CD4-positive, alpha-beta T cell (primary cell): ENCODE measurements around the gene MSANTD2. TPM values are rescaled to one million over a fixed set of nuclear protein-coding genes. Genes with fewer than 3 reads are reported as not detected.

Experiments
- ATAC-seq: fragments of 200-7000 bp; cut with Tn5 transposase; one replicate; pipeline ENCODE4 v1.10.0; 2022; ENCODE audit warnings: mild to moderate bottlenecking; ENCODE audit not compliant: poor library complexity
- CTCF ChIA-PET: fragments of 350-600 bp; sonication (Branson Sonifier 250); formaldehyde crosslinking; loops from one replicate; lab custom pipeline; 2021; ENCODE audit warnings: antibody characterized with exemption, inconsistent platforms; lab: Charles Lee
- POLR2A ChIA-PET: fragments of 350-600 bp; sonication (Branson Sonifier 250); formaldehyde crosslinking; loops from one replicate; lab custom pipeline; 2021; ENCODE audit warnings: antibody characterized with exemption, inconsistent platforms; lab: Charles Lee
- DNase-seq, 14 experiments: peaks; one replicate each; pipeline ENCODE4 v3.0.0-alpha.2; 2013 to 2020; ENCODE audit warnings: mixed read lengths in 2 of 14
- H3K27ac ChIP-seq, 2 donors: one replicate each; pipeline versions ENCODE4 v1.5.1 to v1.7.0; 2013; ENCODE audit warnings: low read length in 2 of 2, low read depth in 1 of 2, mild to moderate bottlenecking in 1 of 2
- H3K27me3 ChIP-seq, 2 experiments: 1 replicate in 1 of 2; 2 replicates in 1 of 2; pipeline versions ENCODE4 v1.6.1 to v1.7.0; 2013; ENCODE audit warnings: low read length in 2 of 2, control low read depth in 1 of 2, mild to moderate bottlenecking in 1 of 2, moderate library complexity in 1 of 2; ENCODE audit not compliant: insufficient read depth in 2 of 2, control insufficient read depth in 1 of 2
- H3K36me3 ChIP-seq: one replicate; pipeline ENCODE4 v1.6.1; 2013; ENCODE audit warnings: low read length, control low read depth; ENCODE audit not compliant: insufficient read depth
- H3K4me1 ChIP-seq: one replicate; pipeline ENCODE4 v1.6.1; 2013; ENCODE audit warnings: low read length, control low read depth; ENCODE audit not compliant: insufficient read depth
- H3K4me3 ChIP-seq: one replicate; pipeline ENCODE4 v1.5.1; 2013; ENCODE audit warnings: mild to moderate bottlenecking, low read length, moderate library complexity
- H3K9me3 ChIP-seq, 2 experiments: 1 replicate in 1 of 2; 2 replicates in 1 of 2; pipeline versions ENCODE4 v1.6.1 to v1.7.0; 2013; ENCODE audit warnings: low read length in 2 of 2, mild to moderate bottlenecking in 2 of 2, control low read depth in 1 of 2, moderate library complexity in 1 of 2; ENCODE audit not compliant: control insufficient read depth in 1 of 2, insufficient read depth in 1 of 2
- H3K27ac Mint-ChIP-seq: one replicate; pipeline ENCODE4 v1.8.0; 2020; ENCODE audit warnings: mixed read lengths
- H3K27me3 Mint-ChIP-seq: one replicate; pipeline ENCODE4 v1.8.0; 2021; ENCODE audit warnings: mixed read lengths
- H3K36me3 Mint-ChIP-seq: one replicate; pipeline ENCODE4 v1.8.0; 2021; ENCODE audit warnings: low read depth, mixed read lengths
- H3K4me1 Mint-ChIP-seq: one replicate; pipeline ENCODE4 v1.8.0; 2021; ENCODE audit warnings: low read depth, mixed read lengths
- H3K4me3 Mint-ChIP-seq: one replicate; pipeline ENCODE4 v1.8.0; 2020; ENCODE audit warnings: mild to moderate bottlenecking, mixed read lengths
- H3K9me3 Mint-ChIP-seq: one replicate; pipeline ENCODE4 v1.8.0; 2020; ENCODE audit warnings: mixed read lengths
- intact Hi-C, 2 experiments: fragments of 100-400 bp; cut with DNase I in 1 of 2; cut with micrococcal nuclease in 1 of 2; formaldehyde crosslinking; loops; one replicate each; pipeline versions ENCODE4 v1.15.1 to v1.9.0; 2023 to 2025; cut with DNase I, micrococcal nuclease
- total RNA-seq, 174 experiments: library from RNA in 2 of 174; stranded (reverse) in 2 of 174; gene quantifications; one replicate each; pipeline ENCODE4 v1.2.3 and lab custom pipeline; 2021 to 2026
- TF ChIP-seq, protein P1 (sequence below): fragments of 200-600 bp; IDR thresholded peaks from one replicate; pipeline ENCODE4 v1.8.0; 2022; ENCODE audit warnings: antibody characterized with exemption, mild to moderate bottlenecking

MSANTD2 gene
- total RNA-seq, 2 experiments from 2014 or later = 4.2 to 5.1 TPM

DNA sequence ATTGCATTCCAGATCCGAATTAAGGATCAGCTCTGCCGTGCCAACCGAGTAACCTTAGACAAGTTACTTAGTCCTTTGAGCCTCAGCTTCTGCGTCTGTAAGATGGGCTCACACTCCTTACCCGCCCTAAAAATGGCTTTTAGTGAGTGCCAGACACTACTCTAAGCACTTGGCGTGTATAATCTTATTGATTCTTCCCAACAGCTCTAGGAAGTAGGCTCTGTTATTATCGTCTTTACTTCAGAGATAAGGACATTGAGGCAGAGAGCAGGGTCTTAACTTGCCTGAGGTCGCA is 43.4 kb upstream of the MSANTD2 start:
- ATAC-seq (no peak), DNase-seq (no peak)
- H3K4me3 ChIP-seq = no peak overlapping the region
- Mint-ChIP-seq H3K9me3 (no peaks in the 10 kb centered on the region), H3K4me3 (no peak overlapping the region), H3K27ac (no peak overlapping the region), H3K36me3 (no peaks in the 10 kb centered on the region), H3K27me3 (peaks cover 94% of the 10 kb centered on the region), H3K4me1 (peaks cover 6% of the 10 kb centered on the region)
- no peak overlapping the region for H3K27ac ChIP-seq
- TF ChIP-seq, protein P1, sequence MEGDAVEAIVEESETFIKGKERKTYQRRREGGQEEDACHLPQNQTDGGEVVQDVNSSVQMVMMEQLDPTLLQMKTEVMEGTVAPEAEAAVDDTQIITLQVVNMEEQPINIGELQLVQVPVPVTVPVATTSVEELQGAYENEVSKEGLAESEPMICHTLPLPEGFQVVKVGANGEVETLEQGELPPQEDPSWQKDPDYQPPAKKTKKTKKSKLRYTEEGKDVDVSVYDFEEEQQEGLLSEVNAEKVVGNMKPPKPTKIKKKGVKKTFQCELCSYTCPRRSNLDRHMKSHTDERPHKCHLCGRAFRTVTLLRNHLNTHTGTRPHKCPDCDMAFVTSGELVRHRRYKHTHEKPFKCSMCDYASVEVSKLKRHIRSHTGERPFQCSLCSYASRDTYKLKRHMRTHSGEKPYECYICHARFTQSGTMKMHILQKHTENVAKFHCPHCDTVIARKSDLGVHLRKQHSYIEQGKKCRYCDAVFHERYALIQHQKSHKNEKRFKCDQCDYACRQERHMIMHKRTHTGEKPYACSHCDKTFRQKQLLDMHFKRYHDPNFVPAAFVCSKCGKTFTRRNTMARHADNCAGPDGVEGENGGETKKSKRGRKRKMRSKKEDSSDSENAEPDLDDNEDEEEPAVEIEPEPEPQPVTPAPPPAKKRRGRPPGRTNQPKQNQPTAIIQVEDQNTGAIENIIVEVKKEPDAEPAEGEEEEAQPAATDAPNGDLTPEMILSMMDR = no peak
- peaks cover 86 to 98% of the 10 kb centered on the region in 2 experiments for H3K27me3 ChIP-seq
- ChIA-PET POLR2A (interaction anchor here (0.6 kb wide), 1 partner anchor 172 kb away, joined by 3 read pairs; no protein-coding TSS in a partner anchor), CTCF (interaction anchor here (0.7 to 1.2 kb wide), 2 partner anchors 33 to 74 kb away, joined by 3 read pairs; no protein-coding TSS in a partner anchor)
- no peaks in the 10 kb centered on the region for H3K36me3 ChIP-seq
- H3K9me3 ChIP-seq = peaks cover 0 to 4% of the 10 kb centered on the region in 2 experiments
- H3K4me1 ChIP-seq = peaks cover 21% of the 10 kb centered on the region
- intact Hi-C loops = loop anchor here in 1 of 2 experiments (2.0 kb wide), 1 partner anchor 23 kb away; no protein-coding TSS in a partner anchor

DNA sequence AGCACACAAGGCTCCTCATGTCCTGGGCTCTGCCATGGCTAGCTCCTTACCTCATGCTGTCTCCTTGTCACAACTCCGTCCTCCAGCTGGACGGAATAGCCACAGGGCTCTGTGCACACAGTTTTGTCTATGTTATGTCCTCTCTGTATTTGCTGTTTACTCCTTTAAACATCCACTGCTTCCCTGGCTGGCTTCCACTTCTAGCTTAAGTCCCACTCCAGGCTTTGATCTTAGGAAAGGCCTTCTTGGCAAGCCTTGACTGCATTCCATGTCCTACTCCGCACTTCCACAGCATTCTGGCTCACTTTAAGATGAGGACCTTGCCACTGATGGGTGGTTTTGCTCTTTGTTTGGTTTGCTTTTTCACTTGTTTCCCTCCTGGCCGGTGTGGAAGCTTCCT is 42.1 kb upstream of the MSANTD2 start:
- no peak overlapping the region for H3K27ac Mint-ChIP-seq
- H3K36me3 Mint-ChIP-seq = no peaks in the 10 kb centered on the region
- H3K4me1 Mint-ChIP-seq = peaks cover 9% of the 10 kb centered on the region
- Histone ChIP-seq H3K4me1 (peaks cover 21% of the 10 kb centered on the region), H3K27ac (no peak overlapping the region), H3K36me3 (no peaks in the 10 kb centered on the region), H3K27me3 (peaks cover 88 to 98% of the 10 kb centered on the region in 2 experiments), H3K9me3 (peaks cover 0 to 4% of the 10 kb centered on the region in 2 experiments), H3K4me3 (no peak overlapping the region)
- POLR2A ChIA-PET = interaction anchor here (0.6 to 1.2 kb wide), 2 partner anchors 34 to 41 kb away, joined by 3 read pairs; no protein-coding TSS in a partner anchor
- H3K27me3 Mint-ChIP-seq = peaks cover 94% of the 10 kb centered on the region
- TF ChIP-seq, protein P1 = no peak
- H3K9me3 Mint-ChIP-seq = no peaks in the 10 kb centered on the region
- no peak for DNase-seq
- no peak overlapping the region for H3K4me3 Mint-ChIP-seq
- CTCF ChIA-PET = no interaction called here
- intact Hi-C loops = loop anchor here (1.0 to 2.0 kb wide), 2 partner anchors 12 to 24 kb away; no protein-coding TSS in a partner anchor
- ATAC-seq = no peak

DNA sequence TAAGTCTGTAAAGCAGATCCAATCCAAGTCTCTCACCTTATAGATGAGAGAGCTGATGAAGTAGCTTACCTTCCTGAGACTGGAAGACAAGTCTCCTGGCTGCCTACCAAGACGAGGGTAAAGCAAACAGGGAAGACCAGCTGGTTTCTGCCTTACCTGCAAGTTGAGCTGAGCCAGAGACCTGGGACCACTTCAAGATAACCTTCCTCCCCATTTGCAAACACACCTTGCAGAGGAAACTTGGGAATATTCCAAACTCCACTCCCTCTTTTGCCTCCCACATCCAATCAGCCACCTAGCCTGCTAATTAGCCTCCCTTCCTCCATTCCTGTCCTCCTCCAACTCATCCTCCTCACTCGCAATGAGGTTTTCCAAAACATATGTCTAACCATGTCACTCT is 41.6 kb upstream of the MSANTD2 start:
- Histone ChIP-seq H3K27me3 (peaks cover 83 to 96% of the 10 kb centered on the region in 2 experiments), H3K4me1 (peaks cover 21% of the 10 kb centered on the region), H3K27ac (no peak overlapping the region), H3K36me3 (no peaks in the 10 kb centered on the region), H3K4me3 (no peak overlapping the region), H3K9me3 (peaks cover 0 to 4% of the 10 kb centered on the region in 2 experiments)
- Mint-ChIP-seq H3K9me3 (no peaks in the 10 kb centered on the region), H3K27me3 (peaks cover 94% of the 10 kb centered on the region), H3K36me3 (no peaks in the 10 kb centered on the region), H3K27ac (no peak overlapping the region), H3K4me1 (peaks cover 14% of the 10 kb centered on the region), H3K4me3 (no peak overlapping the region)
- CTCF ChIA-PET = no interaction called here
- TF ChIP-seq, protein P1 = no peak
- ATAC-seq (no peak), DNase-seq (no peak)
- POLR2A ChIA-PET = interaction anchor here (0.6 to 1.2 kb wide), 2 partner anchors 35 to 41 kb away, joined by 3 read pairs; no protein-coding TSS in a partner anchor
- intact Hi-C loops = loop anchor here (1.0 to 2.0 kb wide), 2 partner anchors 12 to 25 kb away; no protein-coding TSS in a partner anchor
